HCT116 (cell line): ENCODE measurements around the gene BBX. TPM values are rescaled to one million over a fixed set of nuclear protein-coding genes. Genes with fewer than 3 reads are reported as not detected.

Experiments used
- ATAC-seq: fragments of 200-7000 bp; cut with Tn5 transposase; 2 replicates; pipeline ENCODE4 v1.9.1; 2020; ENCODE audit warnings: mild to moderate bottlenecking, moderate library complexity
- BruUV-seq: library from RNA; stranded (reverse); fragments of 400-500 nt; replicated peaks from 2 replicates; lab custom pipeline; 2021; lab: Mats Ljungman, UMichigan
- CTCF ChIA-PET: fragments of 300-600 bp; sonication (Branson Sonifier 250); formaldehyde crosslinking; loops from one replicate; lab custom pipeline; 2021; ENCODE audit warnings: antibody characterized with exemption; lab: Charles Lee
- POLR2A ChIA-PET: fragments of 300-600, 350-600 bp; sonication (Branson Sonifier 250); formaldehyde crosslinking; loops from one replicate; lab custom pipeline; 2021; ENCODE audit warnings: antibody characterized with exemption; lab: Charles Lee
- RAD21 ChIA-PET, 2 experiments: fragments of 300-600 bp; sonication (Branson Sonifier 250); formaldehyde crosslinking; loops; one replicate each; lab custom pipeline; 2023; ENCODE audit warnings: low total read pairs in 2 of 2; ENCODE audit not compliant: uncharacterized antibody in 2 of 2, unreplicated experiment in 2 of 2, low non-redundant PET in 1 of 2; lab: Charles Lee
- DNase-seq: peaks from one replicate; pipeline ENCODE4 v3.0.0-alpha.2; 2010; ENCODE audit warnings: low read depth, low spot score
- H2AFZ ChIP-seq: fragments of 200-600 bp; shearing (Covaris generic), sonication (generic); 2 replicates; pipeline ENCODE4 v1.6.1; 2017; ENCODE audit warnings: low read depth, mixed run types, mixed read lengths, antibody characterized with exemption, low read length; ENCODE audit not compliant: poor library complexity, severe bottlenecking
- H3K27ac ChIP-seq: 2 replicates; pipeline ENCODE4 v1.5.1; 2012; ENCODE audit warnings: low read depth, low read length
- H3K27me3 ChIP-seq: fragments of 200-600 bp; sonication (generic); 2 replicates; pipeline ENCODE4 v1.6.1; 2016; ENCODE audit warnings: mixed run types, low read length, mixed read lengths; ENCODE audit not compliant: insufficient read depth
- H3K36me3 ChIP-seq, 2 experiments: fragments of 200-500 bp in 1 of 2; fragments of 200-600 bp in 1 of 2; sonication (Bioruptor generic) in 1 of 2; sonication (generic) in 1 of 2; 2 replicates each; pipeline versions ENCODE4 v1.5.1 to v1.6.1; 2014 to 2016; ENCODE audit warnings: low read length in 2 of 2, inconsistent platforms in 1 of 2, mixed read lengths in 1 of 2, mixed run types in 1 of 2; ENCODE audit not compliant: insufficient read depth in 2 of 2, control insufficient read depth in 1 of 2
- H3K4me1 ChIP-seq, 2 experiments: fragments of 200-600 bp in 1 of 2; sonication (generic) in 1 of 2; 2 replicates each; pipeline versions ENCODE4 v1.5.1 to v1.6.1; 2012 to 2017; ENCODE audit warnings: low read length in 2 of 2, inconsistent platforms in 1 of 2, mild to moderate bottlenecking in 1 of 2, mixed read lengths in 1 of 2, mixed run types in 1 of 2, moderate library complexity in 1 of 2; ENCODE audit not compliant: insufficient read depth in 2 of 2, control insufficient read depth in 1 of 2
- H3K4me2 ChIP-seq: fragments of 200-600 bp; sonication (generic); 2 replicates; pipeline ENCODE4 v1.6.1; 2017; ENCODE audit warnings: mixed run types, low read length, mixed read lengths
- H3K4me3 ChIP-seq, 2 experiments: fragments of 200-600 bp in 1 of 2; sonication (generic) in 1 of 2; replicated peaks in 1 of 2; 2 replicates each; pipeline ENCODE4 v1.5.1; 2011 to 2016; ENCODE audit warnings: low read length in 2 of 2, control low read depth in 1 of 2, low read depth in 1 of 2, mild to moderate bottlenecking in 1 of 2, mixed read lengths in 1 of 2, mixed run types in 1 of 2
- H3K79me2 ChIP-seq: fragments of 200-600 bp; sonication (generic); 2 replicates; pipeline ENCODE4 v1.6.1; 2017; ENCODE audit warnings: mild to moderate bottlenecking, mixed run types, low read length, moderate library complexity, mixed read lengths; ENCODE audit not compliant: insufficient read depth
- H3K9ac ChIP-seq: fragments of 200-600 bp; sonication (generic); 2 replicates; pipeline ENCODE4 v1.6.1; 2016; ENCODE audit warnings: low read length, mixed read lengths
- H3K9me2 ChIP-seq: fragments of 200-600 bp; sonication (generic), shearing (Covaris generic); 2 replicates; pipeline ENCODE4 v1.6.1; 2017; ENCODE audit warnings: mixed run types, mild to moderate bottlenecking, moderate library complexity; ENCODE audit not compliant: insufficient read depth
- H3K9me3 ChIP-seq, 2 experiments: fragments of 200-500 bp in 1 of 2; fragments of 200-600 bp in 1 of 2; sonication (Bioruptor generic) in 1 of 2; sonication (generic) in 1 of 2; 2 replicates each; pipeline ENCODE4 v1.6.1; 2014 to 2017; ENCODE audit warnings: low read length in 2 of 2, mixed read lengths in 2 of 2, inconsistent platforms in 1 of 2, low read depth in 1 of 2, mild to moderate bottlenecking in 1 of 2, mixed run types in 1 of 2, moderate library complexity in 1 of 2; ENCODE audit not compliant: control insufficient read depth in 1 of 2, insufficient read depth in 1 of 2
- H4K20me1 ChIP-seq: fragments of 200-600 bp; sonication (generic), shearing (Covaris generic); 2 replicates; pipeline ENCODE4 v1.6.1; 2017; ENCODE audit warnings: mixed run types, mild to moderate bottlenecking, moderate library complexity; ENCODE audit not compliant: insufficient read depth
- CEBPB ChIP-seq: IDR thresholded peaks from 2 replicates; pipeline ENCODE4 v1.6.1; 2012; ENCODE audit warnings: low read depth
- EGR1 ChIP-seq: IDR thresholded peaks from 2 replicates; pipeline ENCODE4 v1.6.1; 2012; ENCODE audit warnings: low read depth
- ELF1 ChIP-seq: IDR thresholded peaks from 2 replicates; pipeline ENCODE4 v1.6.1; 2012; ENCODE audit warnings: low read depth, borderline replicate concordance
- EZH2 ChIP-seq: fragments of 200-600 bp; sonication (generic); IDR thresholded peaks from 2 replicates; pipeline ENCODE4 v1.6.1; 2017; ENCODE audit warnings: antibody characterized with exemption, mixed run types
- EZH2phosphoT487 ChIP-seq: fragments of 200-600 bp; IDR thresholded peaks from 2 replicates; pipeline ENCODE4 v1.6.1; 2018; ENCODE audit warnings: antibody characterized with exemption, borderline replicate concordance
- FOSL1 ChIP-seq: IDR thresholded peaks from 2 replicates; pipeline ENCODE4 v1.6.1; 2012; ENCODE audit warnings: low read depth
- JUND ChIP-seq: IDR thresholded peaks from 2 replicates; pipeline ENCODE4 v1.6.1; 2012
- POLR2A ChIP-seq: IDR thresholded peaks from 2 replicates; pipeline ENCODE4 v1.7.0; 2011; ENCODE audit warnings: borderline replicate concordance; ENCODE audit not compliant: insufficient read depth, insufficient read length; ENCODE audit errors: extremely low read depth
- POLR2AphosphoS5 ChIP-seq: IDR thresholded peaks from 2 replicates; pipeline ENCODE4 v1.6.1; 2011; ENCODE audit warnings: mild to moderate bottlenecking, low read depth, low read length, moderate library complexity
- REST ChIP-seq: IDR thresholded peaks from 2 replicates; pipeline ENCODE4 v1.6.1; 2012; ENCODE audit warnings: low read depth
- SIN3A ChIP-seq: IDR thresholded peaks from 2 replicates; pipeline ENCODE4 v1.6.1; 2012; ENCODE audit warnings: low read depth
- SP1 ChIP-seq: IDR thresholded peaks from 2 replicates; pipeline ENCODE4 v1.6.1; 2012; ENCODE audit warnings: low read depth
- SRF ChIP-seq: IDR thresholded peaks from 2 replicates; pipeline ENCODE4 v1.6.1; 2012; ENCODE audit warnings: low read depth
- ZFX ChIP-seq: fragments of 450-650 bp; IDR thresholded peaks from 2 replicates; pipeline ENCODE4 v1.6.1; 2017
- ZNF274 ChIP-seq: fragments of 200-500 bp; sonication (Bioruptor generic); IDR thresholded peaks from 2 replicates; pipeline ENCODE4 v1.6.1; 2014; ENCODE audit warnings: mild to moderate bottlenecking, low read depth, low read length, inconsistent platforms
- intact Hi-C: fragments of 100-400 bp; cut with micrococcal nuclease; formaldehyde crosslinking; loops from 2 replicates; pipeline ENCODE4 v1.10.0; 2022
- total RNA-seq: library from RNA; stranded (reverse); gene quantifications from one replicate; pipeline ENCODE4 v1.2.1, GENCODE V29; 2021; ENCODE audit not compliant: unreplicated experiment
- TF ChIP-seq, protein P1 (sequence below): IDR thresholded peaks from 2 replicates; pipeline ENCODE4 v1.6.1; 2012

Gene BBX
- total RNA-seq, 1 experiment from 2014 or later = 55.6 TPM

DNA sequence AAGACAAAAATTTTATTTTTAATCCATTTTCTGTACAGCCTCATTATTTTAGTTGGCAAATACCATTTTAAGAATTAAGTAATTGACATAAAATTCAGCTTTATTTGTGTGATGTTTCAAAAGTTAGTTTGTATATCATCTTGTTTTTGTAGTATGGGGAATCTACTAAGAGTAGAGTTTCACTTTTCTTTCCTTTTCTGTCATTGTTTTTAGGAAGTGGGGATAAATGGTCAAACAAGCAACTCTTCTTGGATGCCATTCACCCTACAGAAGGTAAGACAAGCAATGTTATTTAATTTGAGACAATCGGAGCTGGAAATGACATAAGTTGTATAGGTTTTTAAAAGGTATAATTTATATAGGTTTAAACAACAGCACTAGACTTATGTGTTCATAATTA, 268.3 kb downstream of the BBX start:
- no peak overlapping the region for H3K9ac ChIP-seq
- no peaks in the 10 kb centered on the region for H3K4me1 ChIP-seq
- no peak overlapping the region for H2AFZ ChIP-seq
- intact Hi-C loops = no loop called here
- H3K27me3 ChIP-seq = no peaks in the 10 kb centered on the region
- ChIA-PET RAD21 (no interaction called here), POLR2A (no interaction called here), CTCF (no interaction called here)
- no peak for ATAC-seq
- no peak for DNase-seq
- no peak overlapping the region for H3K4me2 ChIP-seq
- no peak overlapping the region for H3K27ac ChIP-seq
- no peaks in the 10 kb centered on the region for H3K9me2 ChIP-seq
- H3K4me3 ChIP-seq = no peak overlapping the region
- no TSS peak for BruUV-seq
- no peaks in the 10 kb centered on the region for H3K79me2 ChIP-seq
- TF ChIP-seq ZFX = no peak
- TF ChIP-seq FOSL1 = no peak
- TF ChIP-seq, protein P1, sequence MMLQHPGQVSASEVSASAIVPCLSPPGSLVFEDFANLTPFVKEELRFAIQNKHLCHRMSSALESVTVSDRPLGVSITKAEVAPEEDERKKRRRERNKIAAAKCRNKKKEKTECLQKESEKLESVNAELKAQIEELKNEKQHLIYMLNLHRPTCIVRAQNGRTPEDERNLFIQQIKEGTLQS = no peak
- TF ChIP-seq EZH2phosphoT487 = no peak
- no peak for TF ChIP-seq CEBPB
- no peak for TF ChIP-seq POLR2A
- TF ChIP-seq ZNF274 = no peak
- TF ChIP-seq SIN3A = no peak
- TF ChIP-seq ELF1 = no peak
- no peak for TF ChIP-seq POLR2AphosphoS5
- no peak for TF ChIP-seq EZH2
- TF ChIP-seq JUND = no peak
- no peaks in the 10 kb centered on the region for H3K9me3 ChIP-seq
- no peaks in the 10 kb centered on the region for H4K20me1 ChIP-seq
- H3K36me3 ChIP-seq = no peaks in the 10 kb centered on the region

DNA sequence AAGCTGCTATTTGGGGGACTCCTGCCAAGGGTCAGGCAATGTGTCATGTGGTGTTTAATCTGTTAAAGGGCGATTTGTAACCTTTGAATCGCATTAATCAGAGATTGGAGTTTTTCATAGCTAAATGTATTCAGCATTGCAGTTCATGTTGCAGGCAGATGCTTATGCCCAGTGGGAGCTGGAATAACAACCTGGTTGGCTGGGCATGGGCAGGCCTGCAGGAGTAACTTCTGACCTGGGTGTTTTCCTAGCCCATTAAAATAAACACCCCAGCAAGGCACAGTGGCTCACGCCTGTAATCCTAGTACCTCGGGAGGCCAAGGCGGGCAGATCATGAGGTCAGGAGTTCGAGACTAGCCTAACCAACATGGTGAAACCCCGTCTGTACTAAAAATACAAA, 268.7 kb downstream of the BBX start:
- Histone ChIP-seq H3K9me3 (no peaks in the 10 kb centered on the region), H3K4me3 (no peak overlapping the region), H3K9me2 (no peaks in the 10 kb centered on the region), H3K79me2 (no peaks in the 10 kb centered on the region), H3K4me2 (no peak overlapping the region), H3K27ac (no peak overlapping the region), H3K36me3 (no peaks in the 10 kb centered on the region), H3K27me3 (no peaks in the 10 kb centered on the region), H4K20me1 (no peaks in the 10 kb centered on the region), H3K4me1 (no peaks in the 10 kb centered on the region), H2AFZ (no peak overlapping the region), H3K9ac (no peak overlapping the region)
- DNase-seq (no peak), ATAC-seq (no peak)
- intact Hi-C loops = no loop called here
- CTCF ChIA-PET = no interaction called here
- POLR2A ChIA-PET = no interaction called here
- TF ChIP-seq SRF (no peak), ZNF274 (no peak), REST (no peak), POLR2A (no peak), EGR1 (no peak), SIN3A (no peak), ZFX (no peak), JUND (no peak), SP1 (no peak)
- RAD21 ChIA-PET = no interaction called here
- BruUV-seq = no TSS peak
